ENCODE results near the gene PABPC1L.

Gene PABPC1L

DNA sequence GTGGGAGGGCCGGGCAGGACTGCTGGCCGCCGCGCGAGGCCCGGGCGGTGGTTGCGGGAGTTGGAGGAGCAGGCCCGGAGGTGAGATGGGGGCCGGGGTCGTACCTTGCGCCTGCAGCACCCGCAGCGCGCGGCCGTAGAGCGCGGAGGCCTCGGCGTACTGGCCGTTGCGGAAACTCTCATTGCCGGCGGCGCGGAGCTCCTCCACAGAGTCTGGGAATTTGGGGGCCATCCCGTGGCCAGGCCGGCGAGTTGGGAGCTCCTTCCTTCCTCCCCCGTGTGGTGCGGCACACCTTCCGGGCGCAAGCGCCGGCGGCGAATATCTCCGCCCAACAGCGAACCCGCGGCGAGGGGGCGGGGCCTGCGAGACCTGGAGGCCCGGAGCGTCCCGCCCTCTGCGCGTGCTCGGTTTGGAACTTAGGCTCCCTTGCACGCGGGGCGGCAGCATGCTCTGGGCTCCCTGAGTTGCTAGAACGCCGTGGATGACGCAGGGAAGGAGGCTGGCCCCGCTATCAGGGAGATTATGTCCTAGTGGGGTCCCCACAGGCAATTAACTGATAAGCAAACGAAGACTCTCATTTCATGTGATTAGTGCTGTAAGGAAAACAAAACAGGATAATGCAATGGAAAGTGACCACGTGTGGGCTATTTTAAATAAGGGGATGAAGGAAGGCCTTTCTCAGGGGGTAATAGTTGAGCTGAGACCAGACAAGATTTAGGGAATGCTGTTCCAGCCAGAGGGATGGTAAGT is 50.4 kb downstream of the PABPC1L start, which contains the start of gene TOMM34:
TOMM34 (minus strand) TSS at position 295 of the 750 bp plus-strand sequence; CDS start at position 231, 64 bp downstream.
- TF ChIP-seq, protein P1, sequence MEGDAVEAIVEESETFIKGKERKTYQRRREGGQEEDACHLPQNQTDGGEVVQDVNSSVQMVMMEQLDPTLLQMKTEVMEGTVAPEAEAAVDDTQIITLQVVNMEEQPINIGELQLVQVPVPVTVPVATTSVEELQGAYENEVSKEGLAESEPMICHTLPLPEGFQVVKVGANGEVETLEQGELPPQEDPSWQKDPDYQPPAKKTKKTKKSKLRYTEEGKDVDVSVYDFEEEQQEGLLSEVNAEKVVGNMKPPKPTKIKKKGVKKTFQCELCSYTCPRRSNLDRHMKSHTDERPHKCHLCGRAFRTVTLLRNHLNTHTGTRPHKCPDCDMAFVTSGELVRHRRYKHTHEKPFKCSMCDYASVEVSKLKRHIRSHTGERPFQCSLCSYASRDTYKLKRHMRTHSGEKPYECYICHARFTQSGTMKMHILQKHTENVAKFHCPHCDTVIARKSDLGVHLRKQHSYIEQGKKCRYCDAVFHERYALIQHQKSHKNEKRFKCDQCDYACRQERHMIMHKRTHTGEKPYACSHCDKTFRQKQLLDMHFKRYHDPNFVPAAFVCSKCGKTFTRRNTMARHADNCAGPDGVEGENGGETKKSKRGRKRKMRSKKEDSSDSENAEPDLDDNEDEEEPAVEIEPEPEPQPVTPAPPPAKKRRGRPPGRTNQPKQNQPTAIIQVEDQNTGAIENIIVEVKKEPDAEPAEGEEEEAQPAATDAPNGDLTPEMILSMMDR (IDR thresholded peaks at IDR 0.05; ENCODE audit: borderline replicate concordance, insufficient read depth, low read depth, low read length) = no peak
- H3K4me3 ChIP-seq (ENCODE audit: low read depth, low read length) = peak within 1 kb of the TSS; percentile 75

DNA sequence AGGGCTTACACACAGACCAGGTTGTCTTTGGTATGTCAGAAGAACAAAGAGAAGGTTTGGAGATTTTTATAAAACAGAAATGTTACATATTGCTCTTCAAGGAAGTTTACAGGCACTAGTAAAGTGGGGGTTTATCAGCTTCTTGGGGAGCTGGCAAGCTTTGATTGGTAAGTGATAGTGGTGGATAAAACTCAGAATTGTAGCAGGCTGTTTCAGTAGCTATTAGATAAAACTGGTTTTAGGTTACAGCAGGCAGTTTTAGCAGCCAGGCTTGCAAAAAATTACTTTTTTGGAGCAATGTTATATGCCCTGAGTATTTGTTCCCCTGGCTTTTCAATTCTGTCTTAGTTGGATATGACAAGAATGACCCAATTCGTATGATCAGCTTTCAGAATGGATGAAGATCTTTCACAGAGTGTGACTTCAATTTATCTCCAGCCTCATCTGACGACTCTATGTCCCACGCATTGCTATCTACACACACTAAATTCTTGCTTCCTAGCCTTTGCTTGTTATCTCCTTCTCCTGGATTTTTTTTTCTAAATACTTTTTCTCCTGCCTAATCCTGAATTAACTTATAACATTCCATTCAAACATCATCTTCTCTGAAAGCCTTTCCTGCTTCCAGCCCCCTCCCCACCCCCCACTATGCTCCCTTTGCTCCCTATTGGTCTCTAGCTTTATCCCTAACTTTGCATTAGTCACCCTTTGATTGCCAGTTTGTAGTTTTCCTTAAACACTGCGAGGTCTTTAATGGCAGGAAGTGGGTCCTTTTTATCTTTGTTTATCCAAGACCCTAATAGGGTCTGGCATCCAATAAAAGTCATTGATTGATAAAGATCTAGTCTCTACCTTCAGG is 51.4 kb downstream of the PABPC1L start:
- H3K4me3 ChIP-seq (ENCODE audit: low read depth, low read length) = no peak overlapping the region
- TF ChIP-seq, protein P1 (IDR thresholded peaks at IDR 0.05; ENCODE audit: borderline replicate concordance, insufficient read depth, low read depth, low read length) = no peak

DNA sequence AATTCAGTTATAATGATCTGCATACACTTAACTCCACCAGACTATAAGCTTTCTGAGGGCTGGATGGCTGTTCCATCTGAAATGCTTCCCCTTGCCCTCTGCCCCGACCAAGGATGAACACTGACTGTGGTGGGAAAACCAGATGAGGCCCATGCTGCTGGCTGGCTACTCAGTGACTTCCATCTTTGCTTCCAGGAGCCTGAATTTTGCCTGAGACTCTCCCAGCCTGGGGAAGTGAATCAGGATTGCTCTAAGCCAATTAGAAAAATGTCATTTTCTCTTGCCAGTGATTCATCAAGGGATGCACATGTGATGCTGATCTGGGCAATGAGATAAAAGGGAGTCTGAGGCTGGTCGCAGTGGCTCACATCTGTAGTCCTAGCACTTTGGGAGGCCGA is 52.0 kb downstream of the PABPC1L start:
- TF ChIP-seq, protein P1 (IDR thresholded peaks at IDR 0.05; ENCODE audit: borderline replicate concordance, insufficient read depth, low read depth, low read length) = no peak
- H3K4me3 ChIP-seq (ENCODE audit: low read depth, low read length) = no peak overlapping the region

DNA sequence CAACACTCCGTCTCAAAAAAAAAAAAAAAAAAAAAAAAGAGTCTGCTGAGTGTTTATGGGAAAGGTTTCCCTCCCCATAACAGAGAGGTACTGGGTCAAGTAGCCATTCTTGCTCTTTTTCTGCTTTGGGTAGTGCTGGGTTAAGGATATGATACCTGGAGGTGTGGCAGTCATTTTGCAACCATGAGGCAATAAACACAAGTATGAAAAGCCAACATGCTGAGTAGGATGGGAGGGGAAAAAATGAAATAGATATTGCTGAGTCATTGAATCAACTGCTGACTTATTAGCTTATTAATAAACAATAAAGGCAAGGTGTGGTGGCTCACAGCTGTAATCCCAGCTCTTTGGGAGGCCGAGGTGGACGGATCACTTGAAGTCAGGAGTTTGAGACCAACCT is 52.6 kb downstream of the PABPC1L start:
- TF ChIP-seq, protein P1 (IDR thresholded peaks at IDR 0.05; ENCODE audit: borderline replicate concordance, insufficient read depth, low read depth, low read length) = no peak
- no peak overlapping the region for H3K4me3 ChIP-seq (ENCODE audit: low read depth, low read length)

DNA sequence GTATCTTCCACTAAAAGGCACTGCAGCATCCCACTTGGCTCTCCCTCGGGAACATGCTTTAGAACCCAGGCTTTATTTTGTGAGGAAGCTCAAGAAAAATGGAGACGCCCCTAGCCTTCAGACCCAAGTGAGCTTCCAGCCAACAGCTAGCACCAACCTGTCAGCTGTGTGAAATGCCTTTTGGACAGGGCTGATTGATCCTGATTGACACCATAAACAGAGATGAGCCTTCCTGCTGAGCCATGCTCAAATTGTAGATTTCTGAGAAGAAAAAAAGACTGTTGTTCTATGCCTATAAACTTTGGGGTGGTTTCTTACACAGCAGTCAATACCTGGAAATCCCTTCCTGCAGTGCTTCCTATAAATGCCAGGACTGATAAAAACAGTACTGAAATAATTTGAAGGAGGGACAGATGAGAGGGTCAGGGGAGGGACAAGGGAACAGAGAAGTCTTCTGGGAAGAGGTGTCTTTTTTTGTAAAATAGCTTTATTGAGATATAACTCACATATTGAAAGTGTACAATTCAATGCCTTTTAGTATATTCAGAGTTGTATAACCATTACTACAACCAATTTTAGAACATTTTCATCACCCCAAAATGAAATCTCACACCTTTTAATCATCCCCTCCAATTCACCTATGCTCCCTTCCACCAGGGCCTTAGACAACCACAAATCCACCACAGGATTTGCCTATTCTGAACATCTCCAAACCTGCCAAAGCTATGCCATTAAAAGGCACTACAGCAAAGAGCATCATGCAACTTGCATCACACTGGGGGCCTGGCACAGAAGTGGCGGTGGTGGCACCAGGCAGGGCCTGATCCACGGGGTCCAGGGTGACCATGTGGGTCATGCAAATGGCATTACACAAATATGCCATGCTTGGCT is 53.7 kb downstream of the PABPC1L start:
- H3K4me3 ChIP-seq (ENCODE audit: low read depth, low read length) = no peak overlapping the region
- TF ChIP-seq, protein P1 (IDR thresholded peaks at IDR 0.05; ENCODE audit: borderline replicate concordance, insufficient read depth, low read depth, low read length) = no peak

DNA sequence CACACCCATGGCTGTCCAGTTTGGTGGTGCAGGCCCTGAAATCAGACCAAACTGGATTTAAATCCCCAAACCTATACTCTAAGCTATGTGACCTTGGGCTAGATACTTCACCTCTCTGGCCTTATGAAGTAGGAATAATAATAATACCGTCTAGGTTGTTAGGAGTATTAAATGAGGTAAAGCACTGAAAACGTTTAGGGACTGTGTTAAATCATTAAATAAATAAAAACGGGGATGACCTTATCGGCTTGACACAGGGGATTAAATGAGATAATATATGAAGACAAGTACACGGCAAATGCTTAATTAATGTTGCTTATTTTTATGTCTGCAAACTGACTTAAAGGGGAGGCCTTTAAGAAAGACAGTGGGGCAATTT is 55.8 kb downstream of the PABPC1L start:
- TF ChIP-seq, protein P1 (IDR thresholded peaks at IDR 0.05; ENCODE audit: borderline replicate concordance, insufficient read depth, low read depth, low read length) = no peak
- H3K4me3 ChIP-seq (ENCODE audit: low read depth, low read length) = peak overlapping the region; percentile 86
